ENCODE data around the gene RAB23. TPM values are rescaled to one million over a fixed set of nuclear protein-coding genes. Genes with fewer than 3 reads are reported as not detected.

RAB23 gene
- total and polyA plus RNA-seq, 9 of the 15 experiments (the other 6 are each of a cell fraction or from before 2014, with no cell fraction given), result 3.4 to 18.0 (median 9.4) TPM

GRCh38 chr6:57162028-57162427, 60.1 kb downstream of the RAB23 start:
- FAIRE-seq (peak; percentile 6), DNase-seq (ENCODE audit: extremely low read depth in 1 of 4, low spot score in 3 of 4) (no peak), ATAC-seq (no peak)
- H3K9me3 ChIP-seq (replicated peaks; ENCODE audit: control insufficient read depth, insufficient read depth, low read depth, low read length), result peaks cover 6% of the 10 kb centered on the region
- no peaks in the 10 kb centered on the region for H3K4me1 ChIP-seq (replicated peaks in 1 of 2; ENCODE audit: control insufficient read depth in 2 of 2, insufficient read depth in 2 of 2, low read length in 2 of 2)
- ChIA-PET POLR2A (interaction anchor here (1.2 kb wide), 1 partner anchor 10 kb away, joined by 6 read pairs; the partner anchor contains the start of gene BAG2), CTCF (ENCODE audit: low intra/inter-chr PET ratio) (no interaction called here)
- no peak overlapping the region for H2AFZ ChIP-seq (ENCODE audit: low read depth, low read length)
- H3K4me3 ChIP-seq, result no peak overlapping the region
- no TSS peak for BruUV-seq (replicated peaks)
- no peak overlapping the region for H3K4me2 ChIP-seq (ENCODE audit: insufficient read depth, low read length)
- no peaks in the 10 kb centered on the region for H3K27me3 ChIP-seq (ENCODE audit: control insufficient read depth in 2 of 2, insufficient read depth in 2 of 2, low read length in 2 of 2)
- in situ Hi-C loops (cut with MboI), result no loop called here
- no peaks in the 10 kb centered on the region for H3K79me2 ChIP-seq (ENCODE audit: control insufficient read depth, insufficient read depth, low read length)
- WGBS (ENCODE audit: insufficient coverage, low coverage, missing lambda C conversion rate), result 100% methylated on average over 2 of the region's 2 CpGs
- no peak overlapping the region for H3K9ac ChIP-seq (ENCODE audit: insufficient read depth in 1 of 2, low read depth in 2 of 2, low read length in 2 of 2)
- H4K20me1 ChIP-seq (replicated peaks; ENCODE audit: control insufficient read depth, insufficient read depth, low read length), result no peaks in the 10 kb centered on the region
- H3K27ac ChIP-seq (ENCODE audit: extremely low read depth, low read depth, low read length), result no peak overlapping the region
- TF ChIP-seq SUPT5H (IDR thresholded peaks at IDR 0.05) (no peak), ZNF324 (CRISPR knock-in tag; IDR thresholded peaks at IDR 0.05) (no peak), FIP1L1 (IDR thresholded peaks at IDR 0.05; ENCODE audit: low read depth, low read length, poor library complexity, severe bottlenecking) (no peak), FOXK2 (conservative IDR thresholded peaks at IDR 0.05 in 1 of 2, IDR thresholded peaks at IDR 0.05 in 1 of 2; ENCODE audit: low read depth in 2 of 2) (no peak), ZNF174 (CRISPR knock-in tag; IDR thresholded peaks at IDR 0.05) (no peak), ZC3H4 (CRISPR knock-in tag; IDR thresholded peaks at IDR 0.05; ENCODE audit: borderline replicate concordance) (no peak), FOXP1 (CRISPR knock-in tag; IDR thresholded peaks at IDR 0.05) (no peak)
- peaks cover 65% of the 10 kb centered on the region for H3K36me3 ChIP-seq (ENCODE audit: control insufficient read depth, insufficient read depth, low read length)
- intact Hi-C loops (cut with micrococcal nuclease), result no loop called here
- no peaks in the 10 kb centered on the region for H3K9me1 ChIP-seq (ENCODE audit: control insufficient read depth, insufficient read depth, low read length)

- Histone ChIP-seq H3K9ac (ENCODE audit: insufficient read depth in 1 of 2, low read depth in 2 of 2, low read length in 2 of 2) (no peak overlapping the region), H3K9me3 (replicated peaks; ENCODE audit: control insufficient read depth, insufficient read depth, low read depth, low read length) (peaks cover 3% of the 10 kb centered on the region; the same call in 1 of the 2 replicates), H3K4me1 (replicated peaks in 1 of 2; ENCODE audit: control insufficient read depth in 2 of 2, insufficient read depth in 2 of 2, low read length in 2 of 2) (no peaks in the 10 kb centered on the region), H3K36me3 (ENCODE audit: control insufficient read depth, insufficient read depth, low read length) (peaks cover 64% of the 10 kb centered on the region), H2AFZ (ENCODE audit: low read depth, low read length) (no peak overlapping the region), H3K79me2 (ENCODE audit: control insufficient read depth, insufficient read depth, low read length) (no peaks in the 10 kb centered on the region), H3K4me2 (ENCODE audit: insufficient read depth, low read length) (no peak overlapping the region), H3K4me3 (no peak overlapping the region), H3K27me3 (ENCODE audit: control insufficient read depth in 2 of 2, insufficient read depth in 2 of 2, low read length in 2 of 2) (no peaks in the 10 kb centered on the region), H3K9me1 (ENCODE audit: control insufficient read depth, insufficient read depth, low read length) (no peaks in the 10 kb centered on the region), H4K20me1 (replicated peaks; ENCODE audit: control insufficient read depth, insufficient read depth, low read length) (no peaks in the 10 kb centered on the region), H3K27ac (ENCODE audit: extremely low read depth, low read depth, low read length) (no peak overlapping the region)
- ATAC-seq (no peak), DNase-seq (ENCODE audit: extremely low read depth in 1 of 4, low spot score in 3 of 4) (no peak), FAIRE-seq (no peak)
- TF ChIP-seq SRSF9 (IDR thresholded peaks at IDR 0.05; ENCODE audit: borderline replicate concordance, low read depth, low read length) (no peak), PRDM10 (IDR thresholded peaks at IDR 0.05; ENCODE audit: partially characterized antibody) (no peak), ZNF436 (CRISPR knock-in tag; IDR thresholded peaks at IDR 0.05) (no peak), MCM7 (IDR thresholded peaks at IDR 0.05) (no peak), ESRRA (IDR thresholded peaks at IDR 0.05; ENCODE audit: borderline replicate concordance, low read depth) (no peak), ATF7 (IDR thresholded peaks at IDR 0.05) (no peak), MAX (CRISPR knock-in tag; IDR thresholded peaks at IDR 0.05) (no peak)
- in situ Hi-C loops (cut with MboI) (no loop called here), intact Hi-C loops (cut with micrococcal nuclease) (no loop called here)
- no TSS peak for BruUV-seq (replicated peaks)
- POLR2A ChIA-PET, result no interaction called here
- WGBS (ENCODE audit: insufficient coverage, low coverage, missing lambda C conversion rate), result 86% methylated on average over 2 of the region's 2 CpGs
- CTCF ChIA-PET (ENCODE audit: low intra/inter-chr PET ratio), result no interaction called here
Measured at GRCh38 chr6:57159127-57159526, 63.0 kb downstream of the RAB23 start.

Measured in K562 (cell line).